Measurements from ENCODE around the gene CLCN5.
A peak's percentile ranks its signal among the peaks of the same experiment; 100 is the strongest.
"Not testable (repeated sequence)": the region's sequence is repeated elsewhere in the genome, so short reads cannot be mapped to it uniquely, and the experiment has no call there.

The CLCN5 gene

DNA sequence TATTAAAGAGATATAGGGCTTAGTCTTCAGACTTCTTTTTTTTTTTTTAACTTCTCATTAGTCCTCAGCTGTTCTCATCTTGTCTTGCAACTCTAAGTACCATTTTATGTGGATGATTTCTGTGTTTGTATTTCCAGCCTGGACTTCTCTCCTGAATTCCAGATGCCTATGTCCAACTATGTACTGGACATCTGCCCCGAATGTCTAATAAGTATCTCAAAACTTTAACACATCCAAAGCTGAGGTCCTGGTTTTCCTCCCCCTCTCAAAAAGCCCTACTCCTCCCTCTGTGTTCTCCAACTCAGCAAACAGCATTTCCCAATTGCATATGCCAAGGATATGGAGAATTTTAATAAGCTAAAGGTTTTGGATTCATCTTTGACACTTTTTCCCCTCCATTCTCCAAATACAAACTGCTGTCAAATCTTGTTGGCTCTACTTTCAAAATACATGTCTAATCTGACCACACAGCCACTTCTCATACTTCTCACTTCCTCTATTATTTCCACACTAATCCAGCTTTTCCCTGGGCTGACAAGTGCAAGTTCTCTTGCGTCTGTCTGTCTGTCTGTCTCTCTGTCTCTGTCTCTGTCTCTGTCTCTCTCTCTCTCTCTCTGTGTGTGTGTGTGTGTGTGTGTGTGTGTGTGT, 79.8 kb downstream of the CLCN5 start:
- H3K4me3 ChIP-seq (ENCODE audit: low read depth, low read length) = no peak overlapping the region
- no peaks in the 10 kb centered on the region for H3K27me3 ChIP-seq (ENCODE audit: control insufficient read depth, insufficient read depth, low read length)
- H3K36me3 ChIP-seq (ENCODE audit: control insufficient read depth, insufficient read depth, low read length) = no peaks in the 10 kb centered on the region
- H3K9me3 ChIP-seq (ENCODE audit: control insufficient read depth, insufficient read depth, low read length) = peaks cover 4% of the 10 kb centered on the region
- H3K9ac ChIP-seq (ENCODE audit: low read depth, low read length) = no peak overlapping the region
- no peaks in the 10 kb centered on the region for H3K4me1 ChIP-seq (ENCODE audit: control insufficient read depth, insufficient read depth, low read length)

DNA sequence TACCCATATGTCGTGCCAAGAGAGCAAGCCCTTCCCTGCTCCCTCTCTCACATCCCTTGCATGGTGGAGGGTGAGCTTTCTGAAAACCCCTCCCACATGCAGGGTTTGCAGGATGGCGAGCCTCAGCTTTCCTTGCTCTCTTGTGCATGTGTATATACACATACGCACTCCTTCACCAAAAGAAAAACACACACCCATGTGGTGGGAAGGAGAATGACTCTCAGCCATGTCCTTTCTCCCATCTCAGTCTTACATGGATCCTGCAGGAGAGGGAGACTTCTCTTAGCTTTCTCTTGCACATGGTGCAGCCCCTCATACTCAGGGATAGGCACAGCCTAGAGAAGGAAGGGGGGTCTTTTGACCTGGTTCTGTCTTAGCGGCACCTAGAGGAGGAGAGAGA, 81.1 kb downstream of the CLCN5 start:
- Histone ChIP-seq H3K27me3 (ENCODE audit: control insufficient read depth, insufficient read depth, low read length) (no peaks in the 10 kb centered on the region), H3K9me3 (ENCODE audit: control insufficient read depth, insufficient read depth, low read length) (peaks cover 4% of the 10 kb centered on the region), H3K36me3 (ENCODE audit: control insufficient read depth, insufficient read depth, low read length) (no peaks in the 10 kb centered on the region), H3K9ac (ENCODE audit: low read depth, low read length) (no peak overlapping the region), H3K4me3 (ENCODE audit: low read depth, low read length) (no peak overlapping the region), H3K4me1 (ENCODE audit: control insufficient read depth, insufficient read depth, low read length) (no peaks in the 10 kb centered on the region)

DNA sequence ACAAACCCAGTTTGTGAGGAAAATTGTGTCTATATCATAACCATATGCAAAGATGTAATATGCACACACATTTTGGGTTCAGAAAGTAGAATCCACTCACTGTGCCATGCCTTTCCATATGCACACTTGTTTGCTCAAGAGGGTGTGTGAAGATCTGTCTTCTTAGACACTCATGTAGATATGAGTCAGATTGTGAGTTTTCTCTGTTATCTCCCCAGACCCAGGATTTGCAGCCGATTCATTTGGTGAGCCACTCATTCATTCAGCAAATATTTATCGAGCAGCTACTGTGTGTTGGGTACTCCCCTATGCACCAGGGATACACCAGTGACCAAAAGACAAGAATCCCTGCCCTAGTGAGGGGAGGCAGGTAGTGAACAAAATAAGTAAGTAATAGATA, 81.5 kb downstream of the CLCN5 start:
- Histone ChIP-seq H3K27me3 (ENCODE audit: control insufficient read depth, insufficient read depth, low read length) (no peaks in the 10 kb centered on the region), H3K4me1 (ENCODE audit: control insufficient read depth, insufficient read depth, low read length) (no peaks in the 10 kb centered on the region), H3K9ac (ENCODE audit: low read depth, low read length) (no peak overlapping the region), H3K4me3 (ENCODE audit: low read depth, low read length) (no peak overlapping the region), H3K36me3 (ENCODE audit: control insufficient read depth, insufficient read depth, low read length) (no peaks in the 10 kb centered on the region), H3K9me3 (ENCODE audit: control insufficient read depth, insufficient read depth, low read length) (peaks cover 4% of the 10 kb centered on the region)

DNA sequence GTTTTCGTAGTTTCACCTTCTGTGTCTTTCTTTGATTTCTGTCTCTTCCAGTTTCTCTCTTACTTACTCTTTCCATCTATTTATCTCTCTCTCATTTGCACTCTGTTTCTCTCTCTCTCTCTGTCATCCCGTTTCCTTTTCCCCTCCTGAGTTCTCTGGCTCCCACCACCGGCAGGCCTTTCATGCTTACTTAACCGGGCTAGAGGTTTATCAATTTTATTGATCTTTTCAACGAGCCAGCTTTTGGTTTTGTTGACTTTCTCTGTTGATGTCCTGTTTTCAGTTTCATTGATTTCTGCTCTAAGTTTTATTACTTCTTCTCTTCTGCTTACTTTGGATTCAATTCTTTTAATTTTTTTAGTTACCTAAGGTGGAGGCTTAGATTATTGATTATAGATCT, 103.2 kb downstream of the CLCN5 start:
- not testable (repeated sequence) for H3K36me3 ChIP-seq (ENCODE audit: control insufficient read depth, insufficient read depth, low read length); H3K27me3 ChIP-seq (ENCODE audit: control insufficient read depth, insufficient read depth, low read length); H3K4me1 ChIP-seq (ENCODE audit: control insufficient read depth, insufficient read depth, low read length); H3K9me3 ChIP-seq (ENCODE audit: control insufficient read depth, insufficient read depth, low read length); H3K9ac ChIP-seq (ENCODE audit: low read depth, low read length); H3K4me3 ChIP-seq (ENCODE audit: low read depth, low read length)

DNA sequence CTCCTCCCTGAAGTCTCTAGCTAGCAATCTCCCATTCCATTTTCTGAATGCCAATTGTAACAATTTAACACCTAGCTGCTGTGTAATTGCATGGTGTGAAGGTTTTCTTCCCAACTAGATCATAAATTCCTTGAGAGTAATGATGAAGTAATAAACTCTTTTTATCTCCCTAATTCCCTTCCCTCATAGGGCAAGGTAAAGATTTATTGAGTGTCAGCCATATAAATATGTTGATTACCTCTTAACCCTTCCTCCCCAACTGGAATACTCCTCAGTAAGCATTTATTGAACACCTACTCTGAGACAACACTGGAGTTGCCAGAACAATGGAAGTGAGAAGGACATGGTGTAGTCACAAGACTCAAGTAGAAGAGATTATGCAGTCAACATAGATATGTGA, 112.7 kb downstream of the CLCN5 start:
- Histone ChIP-seq H3K36me3 (ENCODE audit: control insufficient read depth, insufficient read depth, low read length) (no peaks in the 10 kb centered on the region), H3K4me1 (ENCODE audit: control insufficient read depth, insufficient read depth, low read length) (no peaks in the 10 kb centered on the region), H3K27me3 (ENCODE audit: control insufficient read depth, insufficient read depth, low read length) (no peaks in the 10 kb centered on the region), H3K9me3 (ENCODE audit: control insufficient read depth, insufficient read depth, low read length) (no peaks in the 10 kb centered on the region), H3K4me3 (ENCODE audit: low read depth, low read length) (no peak overlapping the region), H3K9ac (ENCODE audit: low read depth, low read length) (no peak overlapping the region)

DNA sequence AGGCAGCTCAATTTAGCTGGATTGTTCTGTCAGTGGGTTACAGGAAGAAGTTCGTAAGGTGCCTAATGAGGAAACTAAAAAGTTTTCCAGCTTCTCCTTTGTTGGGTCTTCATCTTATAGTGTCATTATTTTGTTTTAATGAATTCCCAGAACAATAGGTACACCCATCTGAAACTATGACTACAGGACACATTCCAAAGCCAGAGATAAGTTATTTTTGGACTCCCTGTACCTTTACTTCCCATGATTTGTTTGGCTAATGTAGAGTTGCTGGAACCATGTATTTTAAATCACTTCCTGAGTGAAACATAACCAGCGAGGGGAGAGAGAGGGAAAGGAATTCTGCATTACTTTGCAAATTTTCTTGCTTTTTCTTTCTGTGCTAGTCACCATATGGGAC, 114.0 kb downstream of the CLCN5 start:
- H3K27me3 ChIP-seq (ENCODE audit: control insufficient read depth, insufficient read depth, low read length) = no peaks in the 10 kb centered on the region
- no peak overlapping the region for H3K4me3 ChIP-seq (ENCODE audit: low read depth, low read length)
- H3K4me1 ChIP-seq (ENCODE audit: control insufficient read depth, insufficient read depth, low read length) = no peaks in the 10 kb centered on the region
- no peaks in the 10 kb centered on the region for H3K9me3 ChIP-seq (ENCODE audit: control insufficient read depth, insufficient read depth, low read length)
- H3K9ac ChIP-seq (ENCODE audit: low read depth, low read length) = no peak overlapping the region
- no peaks in the 10 kb centered on the region for H3K36me3 ChIP-seq (ENCODE audit: control insufficient read depth, insufficient read depth, low read length)

DNA sequence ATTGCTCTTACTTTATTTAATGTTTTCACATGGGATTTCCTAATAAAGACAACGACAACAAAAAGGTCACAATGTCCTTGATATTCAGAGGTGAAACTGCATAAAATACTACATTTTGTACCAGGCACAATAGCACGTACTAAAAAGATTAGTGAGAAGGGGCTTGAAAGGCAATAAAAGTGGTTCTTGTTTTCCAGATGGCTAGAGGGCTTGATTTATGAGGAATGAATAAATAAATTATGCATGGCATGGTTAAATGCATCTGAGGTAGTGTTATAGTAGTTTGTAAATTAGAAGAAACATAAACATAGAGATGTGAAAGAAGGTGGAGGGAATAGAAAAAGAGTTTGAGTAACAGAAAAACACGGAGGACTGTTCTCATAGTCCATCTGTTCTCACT, 123.4 kb downstream of the CLCN5 start:
- H3K36me3 ChIP-seq (ENCODE audit: control insufficient read depth, insufficient read depth, low read length) = no peaks in the 10 kb centered on the region
- no peaks in the 10 kb centered on the region for H3K9me3 ChIP-seq (ENCODE audit: control insufficient read depth, insufficient read depth, low read length)
- H3K4me1 ChIP-seq (ENCODE audit: control insufficient read depth, insufficient read depth, low read length) = no peaks in the 10 kb centered on the region
- no peak overlapping the region for H3K4me3 ChIP-seq (ENCODE audit: low read depth, low read length)
- H3K27me3 ChIP-seq (ENCODE audit: control insufficient read depth, insufficient read depth, low read length) = no peaks in the 10 kb centered on the region
- no peak overlapping the region for H3K9ac ChIP-seq (ENCODE audit: low read depth, low read length)

DNA sequence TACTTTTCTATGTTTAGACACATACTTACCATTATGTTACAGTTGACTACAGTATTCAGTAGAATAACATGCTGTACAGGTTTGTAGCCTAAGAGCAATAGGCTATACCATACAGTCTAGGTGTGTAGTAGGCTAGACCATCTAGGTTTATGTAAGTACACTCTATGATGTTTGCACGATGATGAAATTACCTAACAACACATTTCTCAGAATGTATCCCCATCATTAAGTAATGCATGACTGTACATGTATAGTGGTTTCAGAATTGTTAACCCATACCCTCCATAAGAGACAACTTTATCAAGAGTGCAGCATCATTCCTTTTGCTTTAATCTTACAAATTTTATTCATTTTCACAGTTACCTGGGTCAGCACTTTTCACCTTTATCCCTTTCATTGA, 126.8 kb downstream of the CLCN5 start:
- Histone ChIP-seq H3K4me3 (ENCODE audit: low read depth, low read length) (no peak overlapping the region), H3K9me3 (ENCODE audit: control insufficient read depth, insufficient read depth, low read length) (no peaks in the 10 kb centered on the region), H3K27me3 (ENCODE audit: control insufficient read depth, insufficient read depth, low read length) (no peaks in the 10 kb centered on the region), H3K36me3 (ENCODE audit: control insufficient read depth, insufficient read depth, low read length) (no peaks in the 10 kb centered on the region), H3K4me1 (ENCODE audit: control insufficient read depth, insufficient read depth, low read length) (peaks cover 5% of the 10 kb centered on the region), H3K9ac (ENCODE audit: low read depth, low read length) (no peak overlapping the region)

DNA sequence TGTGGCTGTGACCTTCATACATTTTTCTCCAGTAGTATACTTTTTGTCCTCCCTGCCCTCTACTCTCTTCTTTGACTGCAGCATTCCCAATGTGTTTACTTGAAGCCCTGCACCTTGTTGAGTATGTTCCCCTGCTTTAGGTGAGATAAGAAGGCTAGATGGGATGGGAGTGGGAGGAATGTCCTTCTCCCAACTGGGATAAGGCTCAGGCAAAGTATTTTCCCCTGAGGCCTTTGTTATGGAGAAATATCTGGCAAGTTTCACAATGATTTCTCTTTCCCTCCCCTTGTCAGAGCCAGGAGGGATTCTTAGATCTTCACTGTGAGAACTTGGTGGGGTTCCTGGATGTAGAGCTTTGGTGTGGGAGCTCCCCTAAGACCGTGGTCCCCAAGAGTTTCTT, 131.8 kb downstream of the CLCN5 start:
- Histone ChIP-seq H3K9me3 (ENCODE audit: control insufficient read depth, insufficient read depth, low read length) (peaks cover 3% of the 10 kb centered on the region), H3K4me1 (ENCODE audit: control insufficient read depth, insufficient read depth, low read length) (peaks cover 7% of the 10 kb centered on the region), H3K9ac (ENCODE audit: low read depth, low read length) (no peak overlapping the region), H3K27me3 (ENCODE audit: control insufficient read depth, insufficient read depth, low read length) (no peaks in the 10 kb centered on the region), H3K36me3 (ENCODE audit: control insufficient read depth, insufficient read depth, low read length) (no peaks in the 10 kb centered on the region), H3K4me3 (ENCODE audit: low read depth, low read length) (no peak overlapping the region)

DNA sequence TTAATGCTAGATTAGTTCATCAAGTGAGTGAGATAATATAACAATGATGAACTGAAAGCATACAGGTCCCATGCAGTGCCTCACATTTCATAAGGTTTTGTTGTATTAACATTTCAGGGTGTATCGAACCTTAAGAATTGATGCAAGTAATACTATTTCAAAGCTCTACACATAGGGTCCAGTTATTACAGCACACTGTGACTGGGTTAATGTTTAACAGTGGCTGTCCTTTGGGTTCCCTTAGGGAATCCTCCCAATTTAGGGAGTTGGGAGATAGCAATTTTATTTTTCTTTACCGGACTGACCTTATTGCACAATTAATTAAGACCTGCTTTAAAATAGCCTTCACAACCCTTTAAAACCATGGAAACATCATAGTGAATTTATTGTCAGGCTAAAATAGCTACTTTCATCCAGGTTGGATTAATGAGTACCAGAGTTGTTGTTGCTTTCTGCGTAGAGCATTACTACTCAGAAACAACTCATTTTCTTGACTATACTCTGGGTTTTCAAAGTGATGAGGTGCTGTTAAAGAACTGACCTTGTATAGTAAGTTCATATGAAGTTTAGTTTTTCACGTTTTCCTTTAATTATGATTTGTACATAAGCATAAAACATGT, 144.0 kb downstream of the CLCN5 start:
- H3K27me3 ChIP-seq (ENCODE audit: control insufficient read depth, insufficient read depth, low read length) = no peaks in the 10 kb centered on the region
- no peak overlapping the region for H3K9ac ChIP-seq (ENCODE audit: low read depth, low read length)
- no peak overlapping the region for H3K4me3 ChIP-seq (ENCODE audit: low read depth, low read length)

DNA sequence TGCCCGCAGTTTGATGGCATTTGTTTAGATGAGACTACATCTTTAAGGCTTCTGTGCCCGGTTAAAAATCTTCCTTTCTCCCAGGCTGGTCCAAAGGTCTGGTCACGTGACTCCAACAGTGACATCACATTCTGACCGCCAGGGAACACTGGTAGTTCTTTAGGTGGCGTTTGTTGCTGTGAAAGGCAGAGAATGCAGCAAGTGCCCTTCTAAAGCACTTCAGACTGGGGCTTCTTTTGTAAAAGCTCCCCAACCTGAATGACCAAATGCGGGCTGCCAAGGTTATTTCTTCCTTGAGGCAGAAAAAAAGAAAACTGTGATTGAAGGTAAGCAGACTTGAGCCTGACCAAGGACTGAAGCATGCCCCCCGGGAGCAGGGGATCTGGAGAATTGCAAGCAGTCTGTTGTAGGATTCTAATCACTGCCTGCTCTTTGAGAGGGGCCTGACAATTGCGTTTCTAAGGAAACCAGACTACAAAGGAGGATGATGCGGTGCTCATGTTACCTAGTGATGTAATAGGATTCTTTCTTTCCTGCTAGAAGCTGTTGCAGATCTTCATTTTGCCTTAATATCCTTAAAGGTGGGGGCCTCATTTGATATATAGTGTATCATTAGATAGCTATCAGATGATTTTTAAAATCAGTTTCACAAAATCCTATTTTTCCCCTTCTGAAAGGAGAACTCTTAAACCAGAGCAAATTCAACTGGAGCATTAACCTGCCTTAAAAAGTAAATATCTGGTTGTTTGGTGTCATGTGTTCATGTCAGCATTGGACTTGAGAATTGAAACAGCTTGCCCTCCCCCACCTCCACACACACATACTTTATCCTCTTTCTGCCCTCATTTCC, 145.3 kb downstream of the CLCN5 start:
- no peaks in the 10 kb centered on the region for H3K27me3 ChIP-seq (ENCODE audit: control insufficient read depth, insufficient read depth, low read length)
- H3K4me1 ChIP-seq (ENCODE audit: control insufficient read depth, insufficient read depth, low read length) = no peaks in the 10 kb centered on the region
- H3K36me3 ChIP-seq (ENCODE audit: control insufficient read depth, insufficient read depth, low read length) = no peaks in the 10 kb centered on the region
- peak overlapping the region; percentile 37 for H3K4me3 ChIP-seq (ENCODE audit: low read depth, low read length)
- H3K9me3 ChIP-seq (ENCODE audit: control insufficient read depth, insufficient read depth, low read length) = no peaks in the 10 kb centered on the region
- no peak overlapping the region for H3K9ac ChIP-seq (ENCODE audit: low read depth, low read length)

More for the DNA sequence above, 144.0 kb downstream of the CLCN5 start:
- no peaks in the 10 kb centered on the region for H3K4me1 ChIP-seq (ENCODE audit: control insufficient read depth, insufficient read depth, low read length)
- H3K36me3 ChIP-seq (ENCODE audit: control insufficient read depth, insufficient read depth, low read length) = no peaks in the 10 kb centered on the region
- no peaks in the 10 kb centered on the region for H3K9me3 ChIP-seq (ENCODE audit: control insufficient read depth, insufficient read depth, low read length)

DNA sequence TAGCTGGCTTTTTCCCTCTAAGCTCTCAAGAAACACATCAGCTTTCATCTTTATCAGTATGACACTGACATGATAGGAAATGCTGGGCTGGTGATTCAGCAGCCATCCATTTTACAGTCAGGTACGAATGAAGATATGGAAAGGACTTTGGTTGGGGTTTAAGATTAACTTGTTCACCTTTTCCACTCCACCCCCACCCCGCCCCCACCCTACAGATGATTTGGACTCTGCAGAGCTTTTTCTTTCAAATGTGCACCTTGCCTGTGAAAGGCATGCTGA, 145.8 kb downstream of the CLCN5 start:
- no peaks in the 10 kb centered on the region for H3K27me3 ChIP-seq (ENCODE audit: control insufficient read depth, insufficient read depth, low read length)
- H3K9ac ChIP-seq (ENCODE audit: low read depth, low read length) = no peak overlapping the region
- no peaks in the 10 kb centered on the region for H3K4me1 ChIP-seq (ENCODE audit: control insufficient read depth, insufficient read depth, low read length)
- H3K36me3 ChIP-seq (ENCODE audit: control insufficient read depth, insufficient read depth, low read length) = no peaks in the 10 kb centered on the region
- H3K4me3 ChIP-seq (ENCODE audit: low read depth, low read length) = no peak overlapping the region
- H3K9me3 ChIP-seq (ENCODE audit: control insufficient read depth, insufficient read depth, low read length) = no peaks in the 10 kb centered on the region

Measured in iPS-15b (cell line).